Measurements from ENCODE around the gene MTREX.

MTREX gene

DNA sequence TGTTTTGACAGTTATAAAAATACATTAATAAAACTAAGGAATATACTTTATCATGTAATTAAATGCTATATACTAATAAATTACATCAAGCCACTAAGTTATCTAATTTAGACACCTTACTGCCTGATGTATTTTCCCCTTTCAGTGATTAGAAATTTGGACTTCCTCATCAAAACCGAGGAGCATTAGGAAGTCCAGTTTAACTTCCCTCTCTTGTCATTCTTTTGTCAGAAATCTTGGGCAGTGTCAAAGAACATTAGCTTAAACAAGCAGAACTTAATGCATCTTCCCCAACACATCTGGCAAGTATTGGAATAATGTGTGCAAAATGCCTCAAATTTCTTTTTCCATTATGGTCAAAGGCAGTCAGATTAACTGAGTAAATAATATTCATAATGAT, 145.4 kb downstream of the MTREX start:
- TF ChIP-seq, protein P1, sequence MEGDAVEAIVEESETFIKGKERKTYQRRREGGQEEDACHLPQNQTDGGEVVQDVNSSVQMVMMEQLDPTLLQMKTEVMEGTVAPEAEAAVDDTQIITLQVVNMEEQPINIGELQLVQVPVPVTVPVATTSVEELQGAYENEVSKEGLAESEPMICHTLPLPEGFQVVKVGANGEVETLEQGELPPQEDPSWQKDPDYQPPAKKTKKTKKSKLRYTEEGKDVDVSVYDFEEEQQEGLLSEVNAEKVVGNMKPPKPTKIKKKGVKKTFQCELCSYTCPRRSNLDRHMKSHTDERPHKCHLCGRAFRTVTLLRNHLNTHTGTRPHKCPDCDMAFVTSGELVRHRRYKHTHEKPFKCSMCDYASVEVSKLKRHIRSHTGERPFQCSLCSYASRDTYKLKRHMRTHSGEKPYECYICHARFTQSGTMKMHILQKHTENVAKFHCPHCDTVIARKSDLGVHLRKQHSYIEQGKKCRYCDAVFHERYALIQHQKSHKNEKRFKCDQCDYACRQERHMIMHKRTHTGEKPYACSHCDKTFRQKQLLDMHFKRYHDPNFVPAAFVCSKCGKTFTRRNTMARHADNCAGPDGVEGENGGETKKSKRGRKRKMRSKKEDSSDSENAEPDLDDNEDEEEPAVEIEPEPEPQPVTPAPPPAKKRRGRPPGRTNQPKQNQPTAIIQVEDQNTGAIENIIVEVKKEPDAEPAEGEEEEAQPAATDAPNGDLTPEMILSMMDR (conservative IDR thresholded peaks at IDR 0.05), result no peak
- H3K27ac ChIP-seq, result no peak overlapping the region

DNA sequence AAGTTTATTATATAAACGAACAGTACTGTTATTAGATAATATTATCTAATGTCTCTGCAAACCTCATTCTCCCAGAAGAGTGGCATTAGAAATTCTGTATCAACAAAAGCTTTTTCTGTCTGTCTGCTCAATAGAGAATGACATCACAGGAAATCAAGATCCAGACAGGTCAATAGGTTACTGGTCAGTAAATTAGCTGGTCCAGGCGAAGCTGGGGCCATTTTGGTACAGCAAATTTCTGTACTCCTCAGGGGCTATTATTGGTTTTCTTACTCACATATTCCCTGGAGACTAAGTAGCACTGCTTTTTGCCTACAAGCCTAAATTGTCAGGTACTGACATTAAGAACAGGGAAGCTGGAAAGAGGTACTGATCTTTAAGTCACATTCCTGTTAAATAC, 146.5 kb downstream of the MTREX start:
- H3K27ac ChIP-seq, result no peak overlapping the region
- TF ChIP-seq, protein P1 (conservative IDR thresholded peaks at IDR 0.05), result no peak

DNA sequence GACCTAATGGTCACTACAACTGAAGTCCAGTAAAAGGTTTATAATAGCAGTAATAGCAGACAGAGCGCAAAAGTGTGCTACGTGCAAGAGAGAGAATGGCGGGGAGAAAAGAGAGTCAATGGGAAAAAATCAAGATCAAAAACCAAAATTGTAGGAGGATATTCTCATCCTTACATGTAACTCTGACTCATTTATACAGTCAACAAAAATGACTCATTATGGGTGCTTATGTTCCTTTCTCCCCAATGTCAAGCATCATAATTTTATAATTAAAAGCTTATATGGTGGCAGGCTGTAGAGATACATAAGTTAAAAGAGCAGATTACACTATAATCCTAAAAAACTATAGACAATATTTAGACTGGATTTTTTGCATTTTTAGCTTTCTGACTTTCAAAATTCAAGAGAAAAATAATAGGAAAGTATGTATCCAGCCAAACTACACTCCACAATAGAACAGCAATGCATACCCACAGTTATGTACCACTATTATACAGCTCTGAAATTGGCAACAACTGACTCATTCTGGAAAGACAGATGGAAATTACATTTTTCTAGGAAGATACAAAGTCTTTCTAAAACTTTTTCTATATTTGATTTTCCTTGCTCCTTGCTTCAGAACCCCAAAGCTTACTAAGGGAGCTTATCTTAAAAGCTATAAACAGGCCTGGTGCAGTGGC, 148.6 kb downstream of the MTREX start:
- TF ChIP-seq, protein P1 (conservative IDR thresholded peaks at IDR 0.05), result no peak
- no peak overlapping the region for H3K27ac ChIP-seq

DNA sequence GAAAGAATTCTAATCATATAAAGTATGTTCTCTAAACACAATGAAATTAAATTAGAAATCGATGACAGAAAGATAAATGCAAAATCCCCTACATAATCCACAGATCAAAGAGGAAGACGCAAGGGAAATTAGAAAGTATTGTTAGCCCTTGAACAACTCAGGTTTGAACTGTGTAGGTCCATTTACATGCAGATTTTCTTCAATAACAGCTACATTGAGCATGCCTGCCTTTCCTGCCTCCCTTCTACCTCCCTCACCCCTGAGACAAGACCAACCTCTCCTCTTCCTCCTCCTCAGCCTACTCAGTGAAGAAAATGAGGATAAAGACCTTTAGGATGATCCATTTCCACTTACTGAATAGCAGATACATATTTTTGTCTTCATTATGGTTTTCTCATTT, 151.8 kb downstream of the MTREX start:
- TF ChIP-seq, protein P1 (conservative IDR thresholded peaks at IDR 0.05), result no peak

DNA sequence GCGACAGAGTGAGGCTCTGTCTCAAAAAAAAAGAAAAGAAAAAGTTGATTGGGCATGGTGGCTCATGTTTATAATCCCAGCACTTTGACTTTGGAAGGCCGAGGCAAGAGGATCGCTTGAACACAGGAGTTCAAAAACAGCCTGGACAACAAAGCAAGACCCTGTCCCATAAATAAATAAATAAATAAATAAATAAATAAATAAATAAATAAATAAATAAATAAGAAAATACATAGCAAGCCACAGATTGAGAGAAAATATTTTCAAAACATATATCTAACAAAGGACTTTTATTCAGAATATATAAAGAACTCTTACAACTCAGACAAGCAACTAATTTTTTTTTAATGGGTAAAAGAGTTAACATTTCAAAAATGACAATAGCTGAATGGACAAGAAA, 155.8 kb downstream of the MTREX start:
- TF ChIP-seq, protein P1 (conservative IDR thresholded peaks at IDR 0.05), result no peak
- no peak overlapping the region for H3K27ac ChIP-seq

More for the DNA sequence above, 151.8 kb downstream of the MTREX start:
- H3K27ac ChIP-seq, result no peak overlapping the region

DNA sequence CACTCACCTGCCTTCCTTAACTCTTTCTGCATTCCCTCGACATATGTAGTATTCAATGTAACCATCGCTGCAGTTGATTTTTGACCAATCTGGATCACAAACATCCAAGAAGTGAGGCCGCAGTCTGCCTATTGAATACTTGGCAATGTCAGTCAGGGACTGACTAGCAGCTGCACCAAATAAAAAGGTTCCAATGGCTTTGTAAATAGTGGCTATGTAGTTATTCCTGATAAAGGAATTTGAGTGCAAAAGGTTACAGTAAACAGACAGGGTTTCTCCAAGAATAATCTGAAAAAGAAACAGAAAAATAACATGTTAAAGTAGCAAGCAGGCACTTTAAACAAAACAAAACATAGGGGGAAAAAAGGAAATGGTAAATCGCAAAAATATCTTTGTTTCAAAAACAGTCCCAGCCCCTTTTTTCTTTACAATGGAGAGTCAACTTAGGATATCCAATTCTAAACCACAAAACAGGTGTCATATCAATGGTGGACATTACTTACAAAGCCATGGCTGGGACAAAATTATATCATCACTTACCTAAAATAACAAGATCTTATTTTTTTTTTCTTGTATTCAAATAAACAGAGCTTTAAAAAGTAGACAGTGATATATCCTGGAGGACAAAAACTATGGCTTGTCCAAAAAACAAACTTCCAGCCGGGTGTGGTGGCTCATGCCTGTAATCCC, 160.2 kb downstream of the MTREX start:
- TF ChIP-seq, protein P1 (conservative IDR thresholded peaks at IDR 0.05), result no peak
- H3K27ac ChIP-seq, result peak overlapping the region; percentile 66

DNA sequence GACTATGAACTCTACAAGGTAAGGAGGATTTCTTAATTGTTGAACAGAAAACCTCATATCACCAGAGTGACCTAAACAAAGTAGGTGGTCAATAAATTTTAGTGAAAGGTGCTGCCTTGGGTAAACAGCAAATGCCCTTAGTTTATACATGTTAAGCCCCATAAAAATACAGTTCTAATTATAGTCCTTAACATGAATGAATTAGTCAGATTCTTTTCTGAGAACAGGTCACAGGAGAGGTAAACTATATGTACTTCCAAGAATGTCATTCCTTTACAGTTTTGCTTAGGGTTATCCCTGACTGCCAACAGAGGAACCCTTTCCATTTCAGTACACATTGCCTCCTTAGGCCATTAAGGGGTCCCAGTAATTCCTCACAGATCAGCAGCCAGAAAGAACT, 162.1 kb downstream of the MTREX start:
- TF ChIP-seq, protein P1 (conservative IDR thresholded peaks at IDR 0.05), result no peak
- H3K27ac ChIP-seq, result peak overlapping the region; percentile 66

All from VCaP (cell line).